HL-60/S4 treated with retinoic acid at 250 ng/mL for 4 days and 3 days (cell line): Measurements from ENCODE around the gene ARHGAP10.

Experiments
- in situ Hi-C: fragments of 300-500 bp; cut with MboI; formaldehyde crosslinking; loops from 2 replicates; pipeline ENCODE4 v1.7.0; 2022; ENCODE audit warnings: low sequenced_read_pairs

The ARHGAP10 gene

GRCh38 chr4:147844781-147845180, 112.9 kb downstream of the ARHGAP10 start:
- in situ Hi-C loops: no loop called here

GRCh38 chr4:147846318-147847155, 114.6 kb downstream of the ARHGAP10 start:
- in situ Hi-C loops: no loop called here

- in situ Hi-C loops: no loop called here
Measured at GRCh38 chr4:147847751-147848590, 116.1 kb downstream of the ARHGAP10 start.

- in situ Hi-C loops: no loop called here
Measured at GRCh38 chr4:147848634-147849033, 116.7 kb downstream of the ARHGAP10 start.

- in situ Hi-C loops: no loop called here
Measured at GRCh38 chr4:147851135-147851534, 119.2 kb downstream of the ARHGAP10 start.

- in situ Hi-C loops: no loop called here
Measured at GRCh38 chr4:147853706-147854105, 121.8 kb downstream of the ARHGAP10 start.

- in situ Hi-C loops: no loop called here
Measured at GRCh38 chr4:147854154-147854553, 122.3 kb downstream of the ARHGAP10 start.

- in situ Hi-C loops: no loop called here
Measured at GRCh38 chr4:147855571-147856009, 123.7 kb downstream of the ARHGAP10 start.

- in situ Hi-C loops: no loop called here
Measured at GRCh38 chr4:147860960-147861359, 129.1 kb downstream of the ARHGAP10 start.

GRCh38 chr4:147862043-147862692, 130.3 kb downstream of the ARHGAP10 start:
- in situ Hi-C loops: no loop called here

- in situ Hi-C loops: no loop called here
Measured at GRCh38 chr4:147863111-147863747, 131.3 kb downstream of the ARHGAP10 start.

GRCh38 chr4:147863808-147864472, 132.1 kb downstream of the ARHGAP10 start:
- in situ Hi-C loops: no loop called here

GRCh38 chr4:147864607-147865006, 132.7 kb downstream of the ARHGAP10 start:
- in situ Hi-C loops: no loop called here

GRCh38 chr4:147865926-147866325, 134.0 kb downstream of the ARHGAP10 start:
- in situ Hi-C loops: no loop called here

- in situ Hi-C loops: no loop called here
Measured at GRCh38 chr4:147866532-147867271, 134.8 kb downstream of the ARHGAP10 start.

- in situ Hi-C loops: no loop called here
Measured at GRCh38 chr4:147874109-147874508, 142.2 kb downstream of the ARHGAP10 start.

GRCh38 chr4:147877308-147877771, 145.5 kb downstream of the ARHGAP10 start:
- in situ Hi-C loops: no loop called here

GRCh38 chr4:147879676-147880075, 147.8 kb downstream of the ARHGAP10 start:
- in situ Hi-C loops: no loop called here

- in situ Hi-C loops: no loop called here
Measured at GRCh38 chr4:147880511-147880910, 148.6 kb downstream of the ARHGAP10 start.
